ENCODE data around the gene NUP133.
"Not testable (repeated sequence)": the region's sequence is repeated elsewhere in the genome, so short reads cannot be mapped to it uniquely, and the experiment has no call there.

The NUP133 gene

DNA sequence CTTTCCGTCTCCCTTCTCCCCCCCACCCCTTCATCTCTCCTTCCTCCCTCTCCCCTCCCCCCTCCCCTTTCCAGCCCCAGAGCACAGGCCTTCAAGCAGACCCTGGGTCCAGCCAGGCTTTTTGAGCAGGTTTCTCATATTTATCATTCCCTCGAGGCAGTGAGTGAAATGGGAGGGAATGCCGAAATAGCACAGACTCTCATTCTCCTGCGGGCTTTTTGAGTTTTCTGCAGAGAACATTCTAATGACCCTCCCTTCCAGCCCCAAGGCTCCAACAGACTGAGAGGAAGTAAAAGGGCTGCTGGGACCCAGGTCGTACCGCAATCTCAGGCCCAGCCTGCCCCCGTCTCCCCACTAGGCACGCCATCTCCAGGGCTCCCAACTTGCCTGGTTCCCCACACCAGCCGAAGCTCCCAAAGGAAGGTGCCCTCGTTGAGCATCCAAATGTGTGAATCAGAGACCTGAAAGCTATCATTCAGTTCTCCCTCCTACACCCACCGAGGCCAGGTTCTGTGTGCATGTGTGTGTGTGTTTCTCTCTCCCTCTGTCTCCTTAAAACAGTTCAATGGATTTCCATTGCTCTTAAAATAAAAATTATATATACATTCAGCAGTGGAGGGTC is 96.6 kb downstream of the NUP133 start:
- DNase-seq: no peak

DNA sequence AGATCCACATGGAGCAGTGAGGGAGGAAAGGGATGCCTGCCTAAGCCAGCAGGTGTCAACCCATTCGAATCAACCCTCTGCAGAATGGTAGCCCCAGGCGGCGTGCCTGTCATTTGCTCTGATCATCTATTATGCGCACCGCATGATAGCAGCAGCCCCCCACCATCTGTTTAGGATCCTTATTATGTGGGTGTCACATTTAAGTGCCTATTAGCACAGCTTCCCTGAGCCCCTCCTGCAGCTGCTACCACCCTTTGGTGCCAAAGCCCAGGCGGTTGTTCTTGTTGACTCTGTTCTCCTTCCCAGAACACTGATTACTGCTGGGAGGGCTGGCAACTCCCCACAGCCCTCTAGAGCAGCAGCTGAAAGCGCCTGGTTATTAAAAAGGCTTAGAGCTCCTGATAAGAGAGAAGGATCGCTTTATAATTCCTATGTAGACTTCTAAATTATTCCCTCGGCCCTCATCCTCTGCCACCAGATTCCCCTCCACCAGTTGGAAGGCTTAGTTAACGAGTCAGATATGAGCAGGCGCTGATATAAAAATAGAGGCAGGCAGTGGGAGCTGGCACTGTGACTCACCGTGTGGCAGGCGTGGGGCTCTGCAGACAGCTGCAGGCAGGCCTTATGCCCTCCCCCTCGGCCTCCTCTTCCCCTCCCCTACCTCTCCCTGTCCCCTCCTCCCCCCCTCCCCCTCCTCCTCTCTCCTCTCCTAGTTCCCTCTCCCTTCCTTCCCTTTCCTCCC is 97.3 kb downstream of the NUP133 start:
- no peak for DNase-seq

DNA sequence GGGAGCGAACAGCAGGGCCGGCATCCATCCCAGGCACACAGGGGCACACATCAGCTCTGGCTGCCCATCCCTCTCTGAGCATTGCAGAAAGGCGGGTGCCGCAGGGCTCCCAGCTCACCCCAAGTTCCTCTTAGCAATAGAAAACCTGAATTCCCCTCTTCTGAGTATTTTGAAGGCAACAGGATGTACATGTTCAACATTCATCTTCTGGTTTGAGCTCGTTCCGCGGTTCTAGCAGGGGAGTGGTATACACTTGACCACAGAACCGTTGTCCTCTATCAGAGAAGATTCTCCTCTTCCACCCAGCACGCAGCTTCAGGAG is 97.8 kb downstream of the NUP133 start:
- DNase-seq: no peak

- DNase-seq: no peak
Observed at GRCh38 chr1:229409616-229410369, 98.3 kb downstream of the NUP133 start.

DNA sequence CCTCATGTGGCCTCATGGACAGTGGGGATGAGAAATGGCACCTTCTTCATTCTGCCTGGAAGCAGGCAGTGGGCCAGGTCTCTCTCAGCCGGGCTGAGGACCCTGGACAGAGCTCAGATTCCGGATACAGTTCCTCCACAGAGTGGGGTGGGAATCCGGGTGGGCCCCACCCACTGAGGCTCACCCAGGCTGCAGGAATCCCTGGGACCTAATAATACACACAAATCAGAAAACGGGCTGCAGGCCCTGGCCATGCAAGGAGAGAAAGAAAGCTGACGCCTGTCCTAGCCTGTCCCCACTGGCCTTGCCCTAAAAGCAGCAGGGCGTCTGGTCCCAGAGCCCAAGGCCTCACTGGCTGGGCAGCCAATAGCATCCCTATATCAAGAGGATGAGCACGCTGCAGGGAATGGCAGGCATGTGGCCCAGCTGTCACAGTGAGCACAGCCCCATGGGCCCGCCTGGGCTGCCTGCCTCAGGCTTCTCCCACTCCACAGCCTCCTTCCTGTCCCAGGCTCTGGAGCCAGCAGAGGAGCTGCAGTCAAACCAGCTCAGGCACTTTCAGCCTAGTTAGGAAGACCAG is 99.6 kb downstream of the NUP133 start:
- DNase-seq: no peak

DNA sequence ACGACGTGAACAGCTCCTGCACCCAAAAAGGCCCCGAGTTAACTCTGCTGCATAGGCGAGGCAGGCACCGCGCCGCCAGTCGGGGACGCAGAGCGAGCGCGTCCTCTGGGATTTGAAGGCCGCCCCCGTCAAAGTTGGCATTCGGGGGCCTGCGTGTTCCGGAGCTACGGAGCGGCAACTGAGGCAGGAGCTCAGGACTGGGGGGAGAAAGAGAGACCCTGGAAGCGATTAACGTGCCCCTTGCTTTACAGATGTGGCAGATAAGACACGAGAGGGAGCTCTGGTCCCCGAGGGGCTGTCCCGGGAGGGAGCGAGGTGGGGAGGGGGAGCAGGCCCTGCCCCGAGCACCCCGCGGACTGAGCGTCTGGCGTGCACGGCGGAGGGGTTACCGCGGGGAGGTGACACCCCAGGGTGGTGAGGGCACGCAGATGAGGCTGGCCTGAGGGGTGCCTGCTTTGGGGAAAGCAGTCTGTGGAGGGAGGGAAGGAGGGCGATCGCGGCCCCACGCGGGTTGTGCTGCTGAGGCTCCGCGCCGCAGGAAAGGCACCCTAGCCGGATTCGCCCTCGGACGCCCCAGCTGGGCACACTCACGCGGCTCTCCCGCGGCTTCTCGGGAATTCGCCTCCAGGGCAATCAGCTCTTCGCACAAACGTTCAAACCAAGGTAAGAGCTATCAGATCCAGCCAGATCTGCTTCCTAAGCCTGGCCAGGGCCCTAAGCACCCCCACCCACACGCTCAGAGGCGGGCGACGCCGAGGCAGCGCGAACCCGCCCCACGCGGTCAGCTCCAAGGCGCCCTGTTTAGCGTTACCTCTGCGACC is 100.7 kb downstream of the NUP133 start:
- DNase-seq: no peak

- DNase-seq: no peak
Observed at GRCh38 chr1:229406798-229407197, 101.3 kb downstream of the NUP133 start.

- DNase-seq: no peak
Observed at GRCh38 chr1:229403573-229403972, 104.6 kb downstream of the NUP133 start.

- no peak for DNase-seq
Observed at GRCh38 chr1:229402993-229403392, 105.1 kb downstream of the NUP133 start.

DNA sequence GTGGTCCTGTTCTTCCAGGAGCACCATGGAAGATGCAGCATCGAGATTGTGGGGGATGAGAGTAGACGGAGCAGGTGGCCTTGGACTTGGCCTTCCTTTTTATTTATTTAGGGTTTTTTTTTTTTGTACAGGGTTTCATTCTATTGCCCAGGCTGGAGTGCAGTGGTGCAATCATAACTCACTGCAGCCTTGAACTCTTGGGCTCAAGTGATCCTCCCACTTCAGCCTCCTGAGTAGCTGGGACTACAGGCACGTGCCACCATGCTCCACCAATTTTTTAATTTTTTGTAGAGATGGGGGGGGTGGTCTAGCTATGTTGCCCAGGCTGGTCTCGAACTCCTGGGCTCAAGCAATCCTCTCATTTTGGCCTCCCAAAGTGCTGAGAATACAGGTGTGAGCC is 105.8 kb downstream of the NUP133 start:
- DNase-seq: not testable (repeated sequence)

GRCh38 chr1:229397762-229398161 is 110.4 kb downstream of the NUP133 start:
- no peak for DNase-seq

GRCh38 chr1:229396585-229397206 is 111.4 kb downstream of the NUP133 start:
- no peak for DNase-seq

DNA sequence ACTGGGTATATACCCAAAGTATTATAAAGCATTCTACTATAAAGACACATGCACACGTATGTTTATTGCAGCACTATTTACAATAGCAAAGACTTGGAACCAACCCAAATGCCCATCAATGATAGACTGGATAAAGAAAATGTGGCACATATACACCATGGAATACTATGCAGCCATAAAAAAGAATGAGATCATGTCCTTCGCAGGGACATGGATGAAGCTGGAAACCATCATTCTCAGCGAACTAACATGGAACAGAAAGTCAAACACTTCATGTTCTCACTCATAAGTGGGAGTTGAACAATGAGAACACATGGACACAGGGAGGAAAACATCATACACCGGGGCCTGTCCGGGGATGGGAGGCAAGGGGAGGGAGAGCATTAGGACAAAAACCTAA is 113.6 kb downstream of the NUP133 start:
- not testable (repeated sequence) for DNase-seq

GRCh38 chr1:229392936-229393335 is 115.2 kb downstream of the NUP133 start:
- DNase-seq: no peak

All from activated CD8-positive, alpha-beta memory T cell treated with anti-CD3 and anti-CD28 coated beads, Interleukin-2, amount 50 U/mL, for 48 hours (primary cell).